HG03378 (cell line): ENCODE results near the gene NFATC3.

Source experiments
- ATAC-seq: cut with Tn5 transposase; IDR thresholded peaks from one replicate; pipeline ENCODE4 v1.9.1; 2021; ENCODE audit warnings: mild to moderate bottlenecking, moderate library complexity; ENCODE audit not compliant: unreplicated experiment

Gene NFATC3

DNA sequence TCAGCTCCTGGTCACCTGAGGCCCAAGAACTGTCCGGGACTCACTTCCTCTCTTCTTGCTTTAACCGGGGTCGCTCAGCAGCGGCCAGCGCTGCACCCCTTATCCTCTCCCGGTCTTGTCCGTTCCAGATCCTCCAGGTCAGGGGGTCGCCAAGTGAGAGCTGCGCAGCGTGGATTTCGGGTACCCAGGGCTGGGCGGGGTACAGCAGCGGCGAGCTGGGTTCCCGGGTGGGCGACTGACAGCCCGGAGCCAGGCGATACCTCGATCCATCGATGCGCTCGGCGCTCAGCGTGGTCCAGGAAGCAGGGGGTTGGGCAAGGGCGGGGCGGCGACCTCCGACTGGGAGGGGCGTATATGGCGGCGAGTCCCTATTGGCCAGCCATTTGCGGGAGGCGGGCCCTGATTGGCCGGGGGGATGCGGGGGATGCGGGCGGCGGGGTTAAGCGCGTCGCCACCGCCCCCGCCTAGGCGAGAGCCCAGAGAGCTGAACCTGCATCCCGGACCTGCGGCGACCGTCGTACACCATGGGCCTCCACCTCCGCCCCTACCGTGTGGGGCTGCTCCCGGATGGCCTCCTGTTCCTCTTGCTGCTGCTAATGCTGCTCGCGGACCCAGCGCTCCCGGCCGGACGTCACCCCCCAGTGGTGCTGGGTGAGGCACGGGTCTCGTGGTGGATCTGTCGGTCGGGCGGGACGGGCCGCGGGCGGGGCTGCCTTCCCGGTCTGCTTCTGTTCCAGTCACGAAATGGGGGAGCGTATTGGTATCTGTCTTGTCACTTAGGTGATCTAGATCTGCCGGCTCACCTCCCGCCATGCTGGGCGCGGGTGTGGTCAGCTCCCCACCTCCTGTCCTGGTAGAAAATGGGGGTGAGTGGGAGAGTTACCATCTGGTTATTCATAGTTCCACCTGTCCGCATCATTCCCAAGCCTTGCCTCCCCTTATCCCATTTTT, 160.0 kb downstream of the NFATC3 start, which contains the start of gene PLA2G15:
Gene PLA2G15 (plus strand): TSS at position 471 of the 951 bp plus-strand sequence. CDS start 54 bp downstream, at position 525.
- peak; percentile 65 for ATAC-seq

DNA sequence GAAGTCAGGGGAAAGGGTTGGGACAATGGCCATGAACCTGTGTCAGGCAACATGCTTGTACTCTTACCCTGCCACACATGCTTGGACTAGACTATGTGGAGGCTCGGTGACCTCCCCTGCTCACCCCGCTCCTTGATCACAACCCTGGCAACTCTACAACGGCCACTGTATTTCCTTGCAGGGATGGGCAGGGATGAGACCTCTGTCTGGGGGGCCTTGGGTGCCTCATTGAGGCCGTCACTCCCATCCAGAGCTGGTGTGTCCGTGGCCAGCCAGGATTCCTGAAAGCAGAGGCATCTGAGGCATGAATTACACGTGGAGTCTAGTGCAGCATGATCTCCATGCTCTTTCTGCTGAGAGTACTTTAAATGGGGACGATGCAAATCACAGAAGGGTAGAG, 161.0 kb downstream of the NFATC3 start:
- no peak for ATAC-seq

GRCh38 chr16:68246666-68247065, 161.5 kb downstream of the NFATC3 start:
- ATAC-seq: no peak

GRCh38 chr16:68247400-68247799, 162.2 kb downstream of the NFATC3 start:
- no peak for ATAC-seq

GRCh38 chr16:68247932-68248331, 162.8 kb downstream of the NFATC3 start:
- no peak for ATAC-seq

DNA sequence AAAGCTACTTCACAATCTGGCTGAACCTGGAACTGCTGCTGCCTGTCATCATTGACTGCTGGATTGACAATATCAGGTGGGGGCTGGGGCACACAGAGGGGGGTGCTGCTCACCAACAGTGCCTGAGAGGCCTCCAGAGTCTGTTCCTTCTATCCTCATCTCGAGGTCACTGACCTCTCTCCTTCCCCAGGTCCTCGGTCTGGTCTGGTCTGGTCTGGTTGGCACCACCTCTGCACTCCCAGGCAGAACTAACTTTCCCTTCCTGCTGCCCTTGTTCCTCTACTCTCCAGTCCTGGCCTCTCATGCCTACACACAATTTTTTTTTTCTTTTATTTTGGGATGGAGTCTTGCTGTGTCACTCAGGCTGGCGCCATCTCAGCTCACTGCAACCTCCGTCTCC, 164.2 kb downstream of the NFATC3 start:
- no peak for ATAC-seq

DNA sequence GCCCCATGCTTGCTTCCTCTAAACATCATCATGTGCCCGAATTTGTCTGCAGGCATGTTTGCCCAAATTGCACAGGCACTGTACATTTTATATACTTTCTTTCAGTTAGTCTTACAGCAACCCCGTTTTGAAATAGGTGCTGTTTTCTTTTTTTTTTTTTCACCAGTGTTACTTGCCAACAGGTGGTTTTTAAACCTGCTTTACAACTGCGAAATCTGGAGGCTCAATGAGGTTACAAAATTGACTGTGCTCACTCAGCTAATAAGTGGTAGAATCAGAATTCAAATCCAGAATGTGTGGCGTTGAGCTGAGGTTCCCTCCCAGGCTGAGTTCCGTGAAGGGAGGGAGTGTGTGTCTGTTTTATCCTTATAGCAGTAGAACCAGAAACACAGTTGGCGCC, 165.8 kb downstream of the NFATC3 start:
- ATAC-seq: no peak

DNA sequence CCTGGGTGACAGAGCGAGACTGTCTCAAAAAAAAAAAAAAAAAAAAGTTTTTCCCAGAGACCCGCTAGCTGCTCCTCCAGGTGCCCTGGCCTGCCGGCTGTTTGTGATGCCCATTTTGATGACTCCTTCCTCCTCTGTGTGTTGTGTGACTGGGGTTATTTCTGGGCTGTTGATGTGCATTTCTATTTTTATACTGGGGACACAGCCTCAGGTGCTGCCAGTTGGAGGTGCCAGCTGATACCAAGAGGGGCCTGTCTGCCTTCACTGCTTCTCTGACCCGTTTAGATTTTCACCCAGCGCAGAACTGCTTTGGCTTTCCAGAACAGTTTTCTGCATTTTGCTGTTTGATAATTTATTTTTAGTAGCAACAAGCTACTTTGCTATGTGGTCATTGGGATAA, 166.7 kb downstream of the NFATC3 start:
- ATAC-seq: no peak

- no peak for ATAC-seq
Observed at GRCh38 chr16:68252383-68252782, 167.2 kb downstream of the NFATC3 start.

GRCh38 chr16:68253721-68254120, 168.6 kb downstream of the NFATC3 start:
- ATAC-seq: no peak

DNA sequence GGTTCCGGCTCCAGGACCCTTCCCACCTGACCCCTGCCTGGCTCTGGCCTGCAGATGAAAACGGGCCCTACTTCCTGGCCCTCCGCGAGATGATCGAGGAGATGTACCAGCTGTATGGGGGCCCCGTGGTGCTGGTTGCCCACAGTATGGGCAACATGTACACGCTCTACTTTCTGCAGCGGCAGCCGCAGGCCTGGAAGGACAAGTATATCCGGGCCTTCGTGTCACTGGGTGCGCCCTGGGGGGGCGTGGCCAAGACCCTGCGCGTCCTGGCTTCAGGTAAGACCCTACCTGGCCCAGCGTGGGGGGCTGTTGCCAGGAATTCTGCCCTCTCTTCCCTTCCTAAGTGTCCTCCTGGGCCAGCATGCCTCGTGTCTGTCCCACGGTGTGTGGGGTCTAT, 170.5 kb downstream of the NFATC3 start:
- no peak for ATAC-seq

DNA sequence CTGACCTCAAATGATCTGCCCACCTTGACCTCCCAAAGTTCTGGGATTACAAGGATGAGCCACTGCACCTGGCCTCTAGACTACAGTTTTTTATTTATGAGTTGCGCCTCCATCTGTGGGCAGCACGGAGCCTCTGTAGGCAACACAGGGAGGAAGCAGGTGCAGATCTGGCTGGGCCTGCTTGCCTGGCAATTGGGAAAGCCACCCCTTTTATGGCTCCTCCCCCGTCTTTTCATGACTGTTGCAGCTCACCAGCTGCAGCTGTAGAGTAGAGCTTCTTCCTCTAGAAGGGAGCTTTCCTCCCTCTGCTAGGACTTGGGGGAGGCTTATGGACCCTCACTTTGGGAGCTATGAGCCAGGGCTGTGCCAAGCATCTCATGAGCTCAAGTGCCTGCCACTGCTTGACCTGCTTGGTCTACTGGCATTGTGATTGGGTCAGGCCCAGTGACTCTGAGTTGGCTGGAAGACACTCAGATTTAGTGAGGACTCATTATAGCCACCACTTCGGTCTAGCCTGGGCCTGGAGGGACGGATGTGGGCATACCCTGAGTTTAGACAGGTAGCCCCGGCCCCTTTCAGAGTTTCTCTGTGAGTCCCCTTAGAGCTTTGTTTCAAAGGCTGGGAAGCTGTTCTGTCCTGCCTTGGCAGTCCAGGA, 172.2 kb downstream of the NFATC3 start:
- no peak for ATAC-seq

DNA sequence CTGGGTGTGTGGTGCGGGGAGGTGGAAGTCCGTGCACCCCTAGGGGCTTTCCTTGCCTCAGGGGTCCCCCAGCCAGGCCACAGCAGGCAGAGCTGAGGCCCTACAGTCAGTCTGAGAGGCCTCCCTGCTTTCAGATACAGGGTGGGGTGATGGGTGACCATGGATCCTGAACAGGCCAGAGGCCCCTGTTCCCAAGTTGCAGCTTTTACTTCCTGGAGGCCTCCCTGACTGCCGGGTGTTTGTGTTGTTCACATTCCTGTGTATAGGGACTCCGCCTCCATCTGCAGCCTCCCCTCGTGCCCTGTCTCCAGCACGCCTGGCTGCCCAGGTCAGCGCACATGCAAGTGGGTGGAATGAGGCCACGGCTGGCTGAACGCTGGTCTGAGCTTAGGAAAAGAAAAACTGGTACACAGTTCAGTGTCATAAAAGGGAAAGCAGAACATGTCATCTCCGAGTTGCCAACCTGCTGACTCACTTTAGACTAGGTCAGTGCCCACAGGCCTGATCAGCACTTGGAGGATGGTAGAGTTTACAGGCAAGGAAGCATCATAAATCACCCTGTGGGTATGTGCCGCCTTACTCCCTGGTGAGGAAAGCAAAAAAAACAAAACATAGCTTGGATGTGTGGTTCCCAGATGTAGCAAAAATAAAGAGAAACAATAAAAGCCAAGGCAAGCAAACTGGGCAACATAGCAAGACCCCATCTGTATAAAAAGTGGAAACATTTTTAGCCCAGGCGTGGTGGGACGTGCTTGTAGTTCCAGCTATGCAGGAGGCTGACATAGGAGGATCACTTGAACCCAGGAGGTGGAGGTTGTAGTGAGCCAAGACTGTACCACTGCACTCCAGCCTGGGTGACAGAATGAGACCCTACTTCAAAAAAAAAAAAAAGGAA, 173.0 kb downstream of the NFATC3 start:
- ATAC-seq: no peak

GRCh38 chr16:68259007-68259825, 174.0 kb downstream of the NFATC3 start:
- ATAC-seq: no peak

- no peak for ATAC-seq
Observed at GRCh38 chr16:68263559-68264127, 178.5 kb downstream of the NFATC3 start.

DNA sequence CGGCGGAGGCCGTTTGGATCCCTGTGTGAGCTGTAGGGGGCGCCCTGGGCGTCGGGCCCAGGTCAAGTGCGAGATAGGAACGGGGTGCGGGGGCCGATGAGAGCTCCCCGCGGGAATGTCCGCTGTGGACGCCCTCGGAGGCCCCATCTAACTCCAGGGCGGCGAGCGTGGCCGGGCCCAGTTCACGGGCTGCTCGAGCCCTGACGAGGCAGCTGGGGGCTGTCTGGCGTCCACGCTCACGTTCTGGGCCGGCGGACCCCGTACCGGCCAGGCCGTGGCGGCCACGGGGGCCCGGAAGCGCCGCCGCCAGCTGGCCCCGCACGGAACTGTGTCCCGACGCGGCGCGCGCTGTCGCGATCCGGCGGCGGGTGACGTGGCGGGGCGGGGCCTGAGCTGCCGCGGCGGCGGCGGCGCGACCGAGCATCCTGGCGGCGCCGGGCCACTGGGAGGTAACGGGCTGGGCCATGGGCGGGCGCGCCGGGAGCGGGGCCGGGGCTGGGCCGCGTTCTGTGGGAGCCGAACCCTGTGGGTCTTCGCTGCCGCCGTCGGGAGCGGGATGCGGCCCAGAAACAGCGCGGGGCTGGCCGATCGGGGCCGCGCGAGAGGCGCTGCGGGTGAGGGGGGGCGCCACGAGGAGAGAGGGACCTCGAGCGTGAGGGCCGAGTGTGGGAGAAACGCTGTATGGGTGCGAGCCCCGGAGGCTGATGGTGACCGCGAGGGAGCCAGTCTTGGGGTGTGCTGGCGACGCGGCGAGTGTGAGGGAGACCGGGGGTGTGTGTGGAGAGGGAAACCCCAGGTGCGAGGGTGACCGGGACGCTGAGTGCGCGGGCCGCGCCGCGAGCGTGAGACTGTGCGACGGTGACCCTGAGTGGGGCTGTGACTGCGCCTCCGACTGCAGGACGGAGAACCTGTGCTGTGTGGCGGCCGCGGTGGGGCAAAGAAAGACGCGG, 179.2 kb downstream of the NFATC3 start, which contains the start of gene SLC7A6:
Gene SLC7A6 (plus strand): TSS at position 399 of the 950 bp plus-strand sequence. CDS start 10,201 bp downstream, outside the sequence.
- ATAC-seq: peak; percentile 42

GRCh38 chr16:68265078-68265920, 180.1 kb downstream of the NFATC3 start:
- ATAC-seq: peak; percentile 31
